LHCN-M2 (cell line): ENCODE data around the gene SDCCAG8. TPM values are rescaled to one million over a fixed set of nuclear protein-coding genes. Genes with fewer than 3 reads are reported as not detected.

ENCODE experiments used
- DNase-seq: peaks from one replicate; pipeline ENCODE4 v3.0.0-alpha.2; 2012; ENCODE audit warnings: low read depth
- total RNA-seq: library from RNA; depleted of rRNA; stranded (reverse); fragments of >200 nt; gene quantifications from 2 replicates; pipeline ENCODE4 v1.2.3, GENCODE V29; 2014

The SDCCAG8 gene
- total RNA-seq, 1 experiment from 2014 or later = 27.3 TPM

DNA sequence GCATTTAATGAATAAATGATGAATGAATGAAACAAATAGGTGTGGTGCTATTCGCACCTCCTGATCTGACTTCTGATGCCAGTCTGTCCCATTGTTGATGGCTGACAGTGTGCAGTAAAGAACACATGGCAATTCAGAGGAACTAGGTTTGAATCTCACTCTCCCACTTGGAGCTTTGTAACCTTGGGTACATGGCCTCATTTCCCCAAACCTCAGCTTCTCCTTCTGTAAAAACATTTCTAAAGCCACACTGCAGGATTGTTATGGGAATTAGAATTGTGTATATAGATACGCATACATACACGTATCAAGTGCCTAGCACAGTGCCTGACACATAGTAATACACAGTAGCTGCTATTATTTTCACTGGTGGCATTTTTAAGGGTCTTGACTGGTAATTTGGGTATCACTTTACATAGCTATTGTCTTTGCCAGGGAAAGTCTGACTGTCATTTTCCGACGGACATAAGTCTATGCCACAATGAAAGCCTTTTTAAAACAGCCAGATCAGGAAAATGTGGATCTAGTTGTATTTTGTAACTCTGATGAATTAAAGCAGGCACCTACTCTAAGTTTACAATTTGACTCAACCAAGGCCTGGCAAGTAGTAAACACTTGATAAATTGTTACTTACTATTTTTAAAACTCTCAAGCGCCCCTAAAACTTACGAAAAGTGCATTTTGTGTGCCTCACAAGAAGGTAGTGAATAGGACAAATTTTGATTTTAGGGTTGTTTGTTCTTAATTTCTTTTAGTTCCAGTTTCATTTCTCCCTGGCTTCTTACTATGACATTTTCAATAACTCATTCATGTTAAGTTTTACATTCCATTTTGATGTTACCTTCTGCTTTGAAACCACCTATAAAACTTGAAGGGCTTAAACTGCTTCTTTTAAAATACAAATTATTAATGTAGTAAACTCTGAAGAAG lies 164.4 kb downstream of the SDCCAG8 start:
- DNase-seq = no peak

DNA sequence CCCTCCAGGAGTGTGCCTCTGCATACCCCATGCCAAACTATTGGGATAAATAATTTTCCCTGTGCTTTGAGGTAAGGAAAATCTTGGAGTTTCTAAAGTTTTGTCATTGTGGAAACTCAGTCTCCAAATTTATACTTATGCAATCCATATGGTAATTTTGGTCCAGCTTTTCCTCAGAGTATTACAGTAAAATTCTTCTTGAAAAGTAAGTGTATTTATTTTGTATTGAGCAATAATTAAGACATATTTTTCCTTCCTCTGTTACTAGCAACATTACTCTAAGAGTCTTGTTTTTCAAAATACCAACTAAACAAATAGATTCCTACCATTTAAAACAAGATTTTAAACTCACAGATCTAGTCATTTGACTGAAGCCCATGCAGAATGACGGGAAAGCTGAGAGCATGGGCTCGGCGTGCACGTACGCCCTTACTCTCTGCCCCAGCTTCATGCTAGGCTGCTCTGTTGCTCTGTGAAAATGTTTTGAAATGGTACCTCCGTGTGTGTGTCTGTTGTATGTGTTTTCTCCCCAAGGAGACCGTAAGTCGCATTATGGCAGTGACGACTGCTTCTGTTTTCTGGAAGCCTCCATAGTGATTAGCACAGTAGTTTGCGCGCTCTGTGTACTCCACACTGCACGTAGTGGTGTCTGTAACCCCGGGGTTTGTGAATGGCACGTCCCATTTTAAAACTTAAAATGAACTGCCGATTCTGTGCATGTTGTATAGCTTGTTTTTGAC lies 165.3 kb downstream of the SDCCAG8 start:
- no peak for DNase-seq

GRCh38 chr1:243421784-243422183 lies 165.9 kb downstream of the SDCCAG8 start:
- peak; percentile 86 for DNase-seq

DNA sequence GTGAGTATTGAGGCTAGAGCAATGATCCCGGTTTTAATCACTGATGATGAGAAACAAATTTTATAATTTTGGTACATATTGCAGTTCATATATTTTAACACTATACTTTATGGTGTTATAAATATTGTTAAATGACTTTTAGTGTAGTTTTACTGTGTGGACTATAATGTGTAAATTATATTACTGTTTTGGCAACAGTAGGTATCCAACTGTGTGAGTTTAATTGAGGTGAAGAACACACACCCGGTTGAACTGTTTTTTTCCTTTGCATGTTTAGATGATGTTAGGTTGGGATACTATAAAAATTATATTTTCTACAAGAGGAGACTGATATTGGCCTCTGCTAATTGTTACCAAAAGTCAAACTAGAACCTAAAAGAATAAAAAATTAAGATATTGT lies 166.5 kb downstream of the SDCCAG8 start:
- DNase-seq = no peak

GRCh38 chr1:243428084-243428483 lies 172.2 kb downstream of the SDCCAG8 start:
- DNase-seq = no peak

DNA sequence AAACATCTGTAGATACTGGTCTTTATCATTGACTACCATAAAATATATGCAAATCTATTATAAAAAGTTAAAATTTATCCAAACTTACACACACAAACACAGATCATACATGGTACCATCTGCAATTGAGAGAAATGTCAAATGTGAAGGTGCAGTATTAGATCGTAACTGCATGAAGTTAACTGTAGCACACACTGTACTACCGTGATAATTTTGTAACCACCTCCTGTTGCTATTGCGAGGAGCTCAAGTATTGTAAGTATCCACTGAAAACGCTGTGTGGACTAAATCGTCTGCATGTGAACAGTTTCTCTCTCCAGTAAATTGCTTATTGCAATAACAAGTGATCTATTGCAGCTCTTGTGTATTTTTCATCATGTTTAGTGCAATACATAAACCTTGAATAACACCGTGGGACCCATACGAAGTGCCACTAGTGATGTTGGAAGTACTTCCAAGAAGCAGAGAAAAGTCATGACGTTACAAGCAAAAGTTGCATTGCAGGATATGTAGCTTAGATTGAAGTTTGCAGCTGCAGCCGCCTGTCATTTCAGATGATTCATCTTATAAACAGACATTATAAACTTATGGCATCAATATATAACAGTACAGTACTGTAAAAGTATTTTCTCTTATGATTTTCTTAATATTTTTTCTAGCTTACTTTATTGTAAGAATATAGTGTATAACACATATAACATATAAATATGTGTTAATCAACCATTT lies 172.9 kb downstream of the SDCCAG8 start:
- DNase-seq = peak; percentile 80

DNA sequence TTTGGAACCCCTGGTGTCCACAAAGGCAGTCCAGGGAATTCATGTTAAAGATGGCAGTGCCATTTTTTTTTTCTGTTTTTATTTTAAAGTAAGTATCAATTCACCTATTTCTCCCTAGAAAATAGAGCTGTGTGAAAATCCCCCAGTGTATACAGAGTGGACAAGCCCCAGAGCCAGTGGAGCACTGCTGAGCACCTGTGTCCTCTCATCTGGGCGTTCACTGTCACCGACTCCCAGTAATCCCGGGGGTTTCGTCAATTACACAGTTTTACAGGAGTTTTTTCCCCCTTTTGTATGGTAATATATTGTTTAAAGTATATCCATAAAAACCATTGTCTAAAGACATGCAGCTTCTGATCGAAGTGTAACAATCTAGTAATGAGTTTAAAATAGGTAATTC lies 175.8 kb downstream of the SDCCAG8 start:
- no peak for DNase-seq

GRCh38 chr1:243432136-243432535 lies 176.3 kb downstream of the SDCCAG8 start:
- no peak for DNase-seq

DNA sequence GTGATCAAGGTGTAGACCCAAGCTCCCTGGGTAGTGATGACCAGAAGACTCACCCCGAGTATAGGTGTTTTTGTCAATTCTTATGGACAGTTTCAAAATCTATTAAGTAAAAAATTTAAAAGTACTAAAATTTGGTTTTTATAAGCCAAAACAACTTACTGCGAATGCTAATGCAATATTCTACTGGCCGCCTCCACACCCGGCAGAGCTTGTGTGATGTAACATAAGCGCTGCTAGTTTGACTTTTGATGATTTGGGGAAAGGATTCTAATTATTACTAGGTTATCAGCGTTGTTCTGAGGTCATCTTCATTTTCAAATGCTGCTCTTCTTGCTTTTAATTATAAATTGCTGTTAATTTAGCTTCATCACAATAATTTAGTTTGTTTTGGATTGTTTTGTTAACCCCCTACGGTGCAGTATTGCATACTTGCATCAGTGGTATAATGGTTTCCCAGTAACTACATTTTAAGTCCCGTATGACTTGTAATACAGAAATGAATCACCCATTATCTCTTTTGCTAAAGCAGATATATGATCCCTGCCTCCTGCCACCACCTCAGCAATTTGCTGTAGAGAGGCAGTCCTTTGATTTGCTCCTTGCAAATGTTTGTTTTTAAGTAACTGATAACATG lies 178.0 kb downstream of the SDCCAG8 start:
- peak; percentile 12 for DNase-seq

GRCh38 chr1:243434594-243434993 lies 178.8 kb downstream of the SDCCAG8 start:
- DNase-seq = no peak

DNA sequence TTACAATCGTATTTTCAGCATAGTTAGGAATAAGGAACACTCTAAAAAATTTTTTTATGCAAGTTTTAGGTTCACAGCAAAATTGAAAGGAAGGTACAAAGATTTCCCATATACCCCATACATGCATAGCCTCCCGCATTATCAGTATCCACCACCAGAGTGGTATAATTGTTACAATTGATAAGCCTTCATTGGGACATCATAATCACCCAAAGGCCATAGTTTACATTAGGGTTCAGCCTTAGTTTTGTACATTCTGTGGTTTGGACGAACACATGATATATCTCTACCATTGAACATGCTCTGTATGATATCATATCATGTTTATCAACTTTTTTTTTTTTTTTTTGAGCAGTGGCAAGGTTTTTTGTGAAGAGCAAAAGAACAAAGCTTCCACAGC lies 180.0 kb downstream of the SDCCAG8 start:
- DNase-seq = no peak

DNA sequence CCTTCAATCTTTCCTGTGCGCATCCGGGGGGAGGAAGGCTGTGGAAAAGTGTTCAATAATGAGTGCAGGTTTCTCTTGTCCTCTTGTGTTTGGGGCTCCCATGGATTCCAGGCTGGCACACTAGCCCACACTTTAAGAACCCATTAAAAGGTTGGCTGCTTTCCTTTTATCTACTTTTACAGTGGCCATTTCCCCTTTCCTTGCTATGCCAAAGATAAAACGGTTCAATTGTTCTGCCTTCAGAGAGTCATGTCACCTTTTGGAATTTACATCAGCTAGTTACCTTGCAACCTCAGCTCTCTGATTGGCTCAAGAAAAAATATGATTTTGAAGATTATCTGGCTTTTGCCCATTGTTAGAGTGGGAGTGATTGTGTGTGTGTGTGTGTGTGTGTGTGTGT lies 182.3 kb downstream of the SDCCAG8 start:
- DNase-seq = no peak

DNA sequence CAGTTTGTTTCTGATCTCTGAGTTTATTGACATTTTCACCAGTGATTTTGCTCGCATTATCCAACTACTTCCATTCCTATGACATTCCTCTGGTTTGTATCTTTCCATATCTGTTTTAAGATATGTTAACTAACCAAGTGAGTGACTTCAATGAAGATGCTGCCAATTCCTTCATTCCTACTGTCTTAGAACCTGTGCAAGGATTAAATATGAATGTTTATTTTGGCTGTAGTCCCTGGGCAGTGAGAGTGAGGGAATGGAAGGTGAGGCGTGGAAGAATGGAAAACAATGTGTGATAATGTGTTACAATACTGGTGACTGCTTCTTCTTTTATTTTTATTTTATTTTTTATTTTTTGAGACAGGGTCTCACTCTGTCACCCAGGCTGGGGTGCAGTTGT lies 183.0 kb downstream of the SDCCAG8 start:
- no peak for DNase-seq

DNA sequence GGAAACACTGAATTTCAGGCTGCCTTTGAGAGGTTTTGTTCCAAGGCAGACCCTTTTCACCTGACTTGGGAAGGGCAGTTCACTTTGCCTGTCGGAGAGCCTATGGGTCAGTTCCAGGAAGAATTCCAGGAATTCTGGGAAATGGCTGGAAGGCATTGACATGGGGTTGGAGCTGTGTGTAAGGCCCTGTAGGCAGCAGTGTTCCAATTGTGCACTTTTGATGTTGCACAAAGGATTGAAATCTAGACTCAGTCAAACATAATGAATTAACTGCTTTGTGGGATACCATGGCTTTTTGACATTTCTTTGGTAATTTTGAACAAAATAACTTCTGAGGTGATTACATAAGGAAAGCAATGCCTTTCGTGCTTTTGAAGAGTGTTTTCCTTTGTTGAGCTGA lies 184.6 kb downstream of the SDCCAG8 start:
- DNase-seq = no peak

GRCh38 chr1:243441601-243442000 lies 185.8 kb downstream of the SDCCAG8 start:
- DNase-seq = no peak

GRCh38 chr1:243443557-243443956 lies 187.7 kb downstream of the SDCCAG8 start:
- DNase-seq = no peak

DNA sequence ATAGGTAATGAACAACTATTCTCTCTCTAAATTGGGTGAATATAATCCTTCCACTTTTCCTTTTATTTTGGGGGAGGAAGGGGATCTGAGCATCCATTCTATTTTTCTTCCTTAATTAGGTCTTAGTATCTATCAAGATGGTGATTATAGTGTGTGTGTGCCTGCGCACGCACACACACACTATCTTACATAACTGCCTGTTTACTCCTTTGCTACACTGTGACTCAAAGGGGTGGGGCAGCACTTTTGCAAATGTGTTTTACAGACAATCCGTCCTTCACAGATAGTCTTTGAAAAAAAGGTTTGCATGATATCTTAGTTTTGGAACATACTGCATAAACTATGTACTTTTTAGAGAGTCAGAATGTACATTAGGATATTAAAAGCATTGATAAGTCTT lies 191.5 kb downstream of the SDCCAG8 start:
- peak; percentile 62 for DNase-seq

GRCh38 chr1:243447844-243448243 lies 192.0 kb downstream of the SDCCAG8 start:
- DNase-seq = no peak

- DNase-seq = no peak
Measured at GRCh38 chr1:243449373-243449772, 193.5 kb downstream of the SDCCAG8 start.

DNA sequence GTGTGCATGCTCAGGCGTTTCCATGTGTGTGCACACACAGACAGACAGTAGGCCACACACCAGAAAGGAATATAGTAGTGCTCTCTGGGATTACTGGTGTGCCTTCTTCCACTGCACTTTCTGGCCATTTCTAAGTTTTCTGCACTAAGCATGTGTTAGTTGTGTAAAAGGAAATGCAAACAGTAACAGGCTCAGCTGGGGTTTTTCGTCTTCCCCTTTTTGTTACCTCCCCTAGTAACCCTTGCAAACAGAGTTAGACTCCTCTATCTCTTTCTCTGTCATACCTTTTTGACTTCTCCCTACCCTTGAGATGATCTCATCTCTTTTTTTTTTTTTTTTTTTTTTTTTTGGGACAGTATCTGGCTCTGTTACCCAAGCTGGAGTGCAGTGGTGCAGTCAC lies 196.3 kb downstream of the SDCCAG8 start:
- no peak for DNase-seq

DNA sequence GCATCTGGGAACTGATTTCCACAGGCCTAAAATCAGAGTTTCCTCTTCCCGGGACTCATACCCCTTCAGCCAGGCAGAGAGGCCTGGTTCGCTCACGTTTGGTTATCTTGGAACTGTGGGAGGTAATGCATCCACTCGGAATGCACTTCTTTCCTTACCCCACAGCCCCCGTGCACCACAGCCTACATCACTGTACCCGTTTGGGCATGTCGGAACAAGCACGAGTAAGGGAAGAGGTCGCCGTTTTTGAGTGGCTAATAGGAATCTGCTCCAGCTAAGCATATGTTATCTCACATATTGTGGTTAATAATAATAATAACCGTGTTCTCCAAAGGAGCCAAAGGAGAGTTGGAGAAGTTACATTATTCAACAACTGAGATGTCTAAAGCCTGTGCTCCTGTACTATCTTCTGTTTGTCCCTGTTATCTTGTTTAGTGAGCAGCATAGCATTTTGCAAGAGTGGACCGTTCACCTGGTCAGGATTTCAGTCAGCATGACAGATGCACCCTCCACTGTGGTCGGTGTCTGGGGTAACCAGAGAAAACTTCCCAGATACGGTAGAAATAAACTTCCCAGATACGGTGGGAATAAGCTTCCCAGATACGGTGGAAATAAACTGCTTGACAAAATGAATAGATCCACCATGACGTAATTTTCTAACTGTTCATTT lies 198.6 kb downstream of the SDCCAG8 start:
- no peak for DNase-seq
